ENCODE data around the gene SLC25A29. TPM values are rescaled to one million over a fixed set of nuclear protein-coding genes. Genes with fewer than 3 reads are reported as not detected.

Gene SLC25A29, protein sequence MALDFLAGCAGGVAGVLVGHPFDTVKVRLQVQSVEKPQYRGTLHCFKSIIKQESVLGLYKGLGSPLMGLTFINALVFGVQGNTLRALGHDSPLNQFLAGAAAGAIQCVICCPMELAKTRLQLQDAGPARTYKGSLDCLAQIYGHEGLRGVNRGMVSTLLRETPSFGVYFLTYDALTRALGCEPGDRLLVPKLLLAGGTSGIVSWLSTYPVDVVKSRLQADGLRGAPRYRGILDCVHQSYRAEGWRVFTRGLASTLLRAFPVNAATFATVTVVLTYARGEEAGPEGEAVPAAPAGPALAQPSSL
- 10 to 100 TPM; 10.6 to 57.6 (median 17.4) TPM for total RNA-seq
- polyA plus RNA-seq = 10 to 100 TPM; 75.4 to 85.2 TPM

- TF ChIP-seq CTCF (IDR thresholded peaks at IDR 0.05) = no peak
- Histone ChIP-seq H3K9me3 (no peaks in the 10 kb centered on the region), H3K27ac (peak within 1 kb of the TSS; percentile 48 to 82 (median 64)), H3K36me3 (no peaks in the 10 kb centered on the region), H3K27me3 (no peaks in the 10 kb centered on the region), H3K4me3 (peak within 1 kb of the TSS; percentile 49 to 88 (median 76)), H3K4me1 (peaks cover 0 to 13% (median 0%) of the 10 kb centered on the region in 3 donors)
- WGBS, 2 donors = 0% methylated on average over 44 to 131 of the region's 131 CpGs
- intact Hi-C loops (cut with DNase I) = no loop called here
- ATAC-seq (peak; percentile 85 to 92 (median 88)), DNase-seq (peak; percentile 83 to 93 (median 86)), FAIRE-seq (no peak)
These were observed at the start of gene SLC25A29 for GRCh38 chr14:100306101-100306997. Gene SLC25A29, minus strand, starts transcription at chr14:100306444. Its CDS starts 212 bp downstream, at chr14:100306232.

DNA sequence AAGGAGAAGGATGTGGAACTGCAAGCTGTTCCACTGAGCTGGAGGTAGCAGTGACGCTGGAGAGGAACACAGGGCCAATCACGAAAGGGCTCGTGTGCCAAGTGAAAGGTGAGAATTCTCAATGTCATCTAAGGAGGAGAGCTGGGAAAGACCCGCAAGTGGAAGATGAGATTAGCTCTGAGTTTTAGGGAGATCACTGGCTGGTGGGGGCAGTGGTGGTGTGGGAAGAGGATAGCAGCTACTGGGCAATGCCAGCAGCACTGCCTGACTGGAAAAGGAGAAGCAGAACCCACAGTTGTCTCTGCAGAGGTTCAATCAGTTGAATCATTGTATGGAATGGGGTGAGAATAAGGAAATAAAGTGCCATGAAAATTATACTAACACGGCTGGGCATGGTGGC is 44.7 kb upstream of the SLC25A29 start:
- intact Hi-C loops (cut with DNase I) = no loop called here
- Histone ChIP-seq H3K27me3 (no peaks in the 10 kb centered on the region), H3K4me3 (no peak overlapping the region), H3K4me1 (no peaks in the 10 kb centered on the region), H3K36me3 (peaks cover 0 to 42% (median 9%) of the 10 kb centered on the region in 3 donors), H3K9me3 (no peaks in the 10 kb centered on the region), H3K27ac (no peak overlapping the region)
- FAIRE-seq = no peak
- DNase-seq = no peak
- ATAC-seq = peak in 1 of 4 donors; percentile 27
- no peak for TF ChIP-seq CTCF (IDR thresholded peaks at IDR 0.05)
- 91% methylated on average over 5 of the region's 5 CpGs for WGBS, 2 donors

- Histone ChIP-seq H3K36me3 (peaks cover 0 to 42% (median 9%) of the 10 kb centered on the region in 3 donors), H3K4me3 (no peak overlapping the region), H3K9me3 (no peaks in the 10 kb centered on the region), H3K27me3 (no peaks in the 10 kb centered on the region), H3K27ac (no peak overlapping the region), H3K4me1 (no peaks in the 10 kb centered on the region)
- no peak for DNase-seq
- TF ChIP-seq CTCF (IDR thresholded peaks at IDR 0.05) = no peak
- no peak for FAIRE-seq
- 95 to 96% methylated on average over 11 of the region's 11 CpGs for WGBS, 2 donors
- peak in 1 of 4 donors; percentile 27 for ATAC-seq
- intact Hi-C loops (cut with DNase I) = no loop called here
These were observed 44.2 kb upstream of the SLC25A29 start for GRCh38 chr14:100350276-100350926.

GRCh38 chr14:100348784-100349685 is 42.8 kb upstream of the SLC25A29 start:
- no peaks in the 10 kb centered on the region for H3K4me1 ChIP-seq
- intact Hi-C loops (cut with DNase I) = no loop called here
- H3K9me3 ChIP-seq = no peaks in the 10 kb centered on the region
- ATAC-seq (no peak), DNase-seq (no peak), FAIRE-seq (no peak)
- TF ChIP-seq CTCF (IDR thresholded peaks at IDR 0.05) = no peak
- H3K36me3 ChIP-seq = peaks cover 0 to 34% (median 1%) of the 10 kb centered on the region in 3 donors
- 90 to 91% methylated on average over 14 of the region's 14 CpGs for WGBS, 2 donors
- H3K27me3 ChIP-seq = no peaks in the 10 kb centered on the region
- H3K27ac ChIP-seq = no peak overlapping the region
- no peak overlapping the region for H3K4me3 ChIP-seq
